ENCODE data around the gene VRK2. TPM values are rescaled to one million over a fixed set of nuclear protein-coding genes. Genes with fewer than 3 reads are reported as not detected.

Gene VRK2
- total RNA-seq, 1 experiment from 2014 or later, result 39.6 TPM

DNA sequence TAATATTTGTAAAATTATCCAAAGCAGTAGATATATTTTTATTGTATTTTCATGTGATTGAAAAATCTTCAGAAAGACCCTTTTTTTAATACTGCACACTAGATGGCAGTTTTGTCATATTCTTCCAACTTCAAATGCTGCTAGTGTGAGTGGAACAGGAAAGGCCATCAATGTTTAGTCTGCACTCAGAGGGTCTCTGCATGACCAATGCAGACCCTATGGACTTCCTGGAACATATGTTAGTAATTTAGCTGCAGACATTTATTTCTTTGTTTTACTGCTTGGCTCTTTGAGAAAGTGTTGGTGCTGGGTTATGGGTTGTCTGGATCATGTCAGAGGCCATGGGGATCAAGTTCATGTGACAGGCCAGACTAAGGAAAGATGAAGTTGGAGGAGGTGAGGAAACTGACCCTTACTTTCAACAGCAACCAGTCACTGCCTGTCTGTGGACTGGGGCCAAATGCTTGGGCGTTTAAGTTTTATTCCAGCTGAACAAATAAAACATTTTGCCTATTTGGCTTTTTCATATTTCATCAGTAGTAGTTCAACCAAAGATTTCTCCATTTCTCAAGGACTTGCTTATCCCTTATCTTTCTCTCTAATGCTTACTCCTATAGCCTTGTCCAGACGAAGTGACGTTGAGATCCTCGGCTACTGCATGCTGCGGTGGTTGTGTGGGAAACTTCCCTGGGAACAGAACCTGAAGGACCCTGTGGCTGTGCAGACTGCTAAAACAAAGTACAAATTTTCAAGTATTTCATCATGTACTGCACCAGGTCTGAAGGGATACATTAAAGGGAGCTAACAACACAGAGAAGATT lies 84.8 kb downstream of the VRK2 start:
- ATAC-seq, result no peak
- POLR2A ChIA-PET, result interaction anchor here (0.7 kb wide), 1 partner anchor 12 kb away, joined by 3 read pairs; no protein-coding TSS in a partner anchor
- Histone ChIP-seq H3K9me3 (ENCODE audit: control insufficient read depth, insufficient read depth, low read depth, low read length) (no peaks in the 10 kb centered on the region), H3K36me3 (ENCODE audit: control insufficient read depth, insufficient read depth, low read length) (peaks cover 4% of the 10 kb centered on the region; the same call in 1 of the 2 replicates), H3K27ac (ENCODE audit: low read length) (no peak overlapping the region), H3K27me3 (ENCODE audit: control insufficient read depth, insufficient read depth, low read length) (no peaks in the 10 kb centered on the region), H3K4me1 (ENCODE audit: control insufficient read depth, insufficient read depth, low read length) (no peaks in the 10 kb centered on the region), H3K4me3 (ENCODE audit: low read depth in 2 of 2, low read length in 2 of 2) (no peak overlapping the region)
- in situ Hi-C loops (cut with HindIII; ENCODE audit: low pct_unique_long_range_greater_than_20kb, low sequenced_read_pairs) (no loop called here), intact Hi-C loops (cut with micrococcal nuclease; ENCODE audit: unreplicated experiment) (no loop called here)
- CTCF ChIA-PET, result no interaction called here
- BruUV-seq (replicated peaks), result no TSS peak
- no peak for TF ChIP-seq POLR2AphosphoS5 (IDR thresholded peaks at IDR 0.05; ENCODE audit: low read depth, low read length)
- TF ChIP-seq TCF7L2 (IDR thresholded peaks at IDR 0.05; ENCODE audit: low read depth, low read length), result no peak
- TF ChIP-seq, protein P1, sequence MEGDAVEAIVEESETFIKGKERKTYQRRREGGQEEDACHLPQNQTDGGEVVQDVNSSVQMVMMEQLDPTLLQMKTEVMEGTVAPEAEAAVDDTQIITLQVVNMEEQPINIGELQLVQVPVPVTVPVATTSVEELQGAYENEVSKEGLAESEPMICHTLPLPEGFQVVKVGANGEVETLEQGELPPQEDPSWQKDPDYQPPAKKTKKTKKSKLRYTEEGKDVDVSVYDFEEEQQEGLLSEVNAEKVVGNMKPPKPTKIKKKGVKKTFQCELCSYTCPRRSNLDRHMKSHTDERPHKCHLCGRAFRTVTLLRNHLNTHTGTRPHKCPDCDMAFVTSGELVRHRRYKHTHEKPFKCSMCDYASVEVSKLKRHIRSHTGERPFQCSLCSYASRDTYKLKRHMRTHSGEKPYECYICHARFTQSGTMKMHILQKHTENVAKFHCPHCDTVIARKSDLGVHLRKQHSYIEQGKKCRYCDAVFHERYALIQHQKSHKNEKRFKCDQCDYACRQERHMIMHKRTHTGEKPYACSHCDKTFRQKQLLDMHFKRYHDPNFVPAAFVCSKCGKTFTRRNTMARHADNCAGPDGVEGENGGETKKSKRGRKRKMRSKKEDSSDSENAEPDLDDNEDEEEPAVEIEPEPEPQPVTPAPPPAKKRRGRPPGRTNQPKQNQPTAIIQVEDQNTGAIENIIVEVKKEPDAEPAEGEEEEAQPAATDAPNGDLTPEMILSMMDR (IDR thresholded peaks at IDR 0.05), result peak; percentile 18; the same call in 1 of the 2 replicates
- no peak for TF ChIP-seq REST (IDR thresholded peaks at IDR 0.05; ENCODE audit: insufficient read depth in 1 of 2, low read depth in 2 of 2, low read length in 1 of 2)
- no peak for TF ChIP-seq SIN3A (IDR thresholded peaks at IDR 0.05; ENCODE audit: borderline replicate concordance, insufficient read depth, low read depth, low read length)
- DNase-seq (ENCODE audit: low read depth, low spot score), result no peak

DNA sequence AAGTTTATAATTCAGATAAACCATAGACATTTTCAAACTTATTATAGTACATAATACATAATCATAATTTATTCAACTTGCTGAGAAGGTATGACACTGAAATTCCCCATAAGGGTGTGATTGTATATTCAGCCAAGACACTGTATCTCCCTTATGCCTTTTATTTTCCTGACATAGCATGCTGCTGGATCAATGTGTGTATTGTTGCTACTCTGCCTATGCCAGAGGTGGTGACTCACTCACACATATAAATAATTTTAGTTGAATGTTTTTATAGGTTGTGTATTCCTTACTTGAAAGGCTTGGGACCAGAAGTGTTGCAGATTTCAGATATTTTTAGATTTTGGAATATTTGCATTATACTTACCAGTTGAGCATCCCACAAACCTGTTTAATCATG lies 86.8 kb downstream of the VRK2 start:
- H3K4me3 ChIP-seq (ENCODE audit: low read depth in 2 of 2, low read length in 2 of 2), result no peak overlapping the region
- intact Hi-C loops (cut with micrococcal nuclease; ENCODE audit: unreplicated experiment) (no loop called here), in situ Hi-C loops (cut with HindIII; ENCODE audit: low pct_unique_long_range_greater_than_20kb, low sequenced_read_pairs) (no loop called here)
- ATAC-seq, result no peak
- POLR2A ChIA-PET, result no interaction called here
- BruUV-seq (replicated peaks), result no TSS peak
- TF ChIP-seq TCF7L2 (IDR thresholded peaks at IDR 0.05; ENCODE audit: low read depth, low read length), result no peak
- no peak for TF ChIP-seq SIN3A (IDR thresholded peaks at IDR 0.05; ENCODE audit: borderline replicate concordance, insufficient read depth, low read depth, low read length)
- TF ChIP-seq REST (IDR thresholded peaks at IDR 0.05; ENCODE audit: insufficient read depth in 1 of 2, low read depth in 2 of 2, low read length in 1 of 2), result no peak
- TF ChIP-seq, protein P1 (IDR thresholded peaks at IDR 0.05), result no peak
- TF ChIP-seq POLR2AphosphoS5 (IDR thresholded peaks at IDR 0.05; ENCODE audit: low read depth, low read length), result no peak
- peaks cover 4% of the 10 kb centered on the region; the same call in 1 of the 2 replicates for H3K36me3 ChIP-seq (ENCODE audit: control insufficient read depth, insufficient read depth, low read length)
- no peaks in the 10 kb centered on the region for H3K9me3 ChIP-seq (ENCODE audit: control insufficient read depth, insufficient read depth, low read depth, low read length)
- no peaks in the 10 kb centered on the region for H3K4me1 ChIP-seq (ENCODE audit: control insufficient read depth, insufficient read depth, low read length)
- H3K27ac ChIP-seq (ENCODE audit: low read length), result no peak overlapping the region
- no peaks in the 10 kb centered on the region for H3K27me3 ChIP-seq (ENCODE audit: control insufficient read depth, insufficient read depth, low read length)
- no peak for DNase-seq (ENCODE audit: low read depth, low spot score)
- CTCF ChIA-PET, result no interaction called here
